SJCRH30 (cell line): ENCODE data around the gene IGFL2. TPM values are rescaled to one million over a fixed set of nuclear protein-coding genes. Genes with fewer than 3 reads are reported as not detected.
"Not testable (repeated sequence)": the region's sequence is repeated elsewhere in the genome, so short reads cannot be mapped to it uniquely, and the experiment has no call there.

Experiments used
- DNase-seq, 2 experiments: peaks; one replicate each; pipeline ENCODE4 v3.0.0-alpha.2; 2015 to 2020
- H3K27ac ChIP-seq: fragments of 250-450 bp; sonication (Bioruptor Pico); 2 replicates; pipeline ENCODE4 v1.5.1; 2020; ENCODE audit warnings: mild to moderate bottlenecking, moderate library complexity
- H3K27me3 ChIP-seq: fragments of 250-450 bp; sonication (Bioruptor Pico); 2 replicates; pipeline ENCODE4 v1.5.1; 2020; ENCODE audit warnings: mild to moderate bottlenecking, moderate library complexity
- H3K36me3 ChIP-seq: fragments of 250-450 bp; sonication (Bioruptor Pico); 2 replicates; pipeline ENCODE4 v1.5.1; 2020; ENCODE audit warnings: mild to moderate bottlenecking, moderate library complexity
- H3K4me1 ChIP-seq: fragments of 250-450 bp; sonication (Bioruptor Pico); 2 replicates; pipeline ENCODE4 v1.5.1; 2020; ENCODE audit warnings: mild to moderate bottlenecking, moderate library complexity
- H3K4me3 ChIP-seq: fragments of 250-450 bp; sonication (Bioruptor Pico); 2 replicates; pipeline ENCODE4 v1.5.1; 2020; ENCODE audit warnings: mild to moderate bottlenecking, moderate library complexity
- H3K9me3 ChIP-seq: fragments of 250-450 bp; sonication (Bioruptor Pico); replicated peaks from 2 replicates; pipeline ENCODE4 v1.5.1; 2020; ENCODE audit warnings: mild to moderate bottlenecking, moderate library complexity
- total RNA-seq: library from RNA; depleted of rRNA; stranded (reverse); fragments of >200 nt; shearing (Covaris generic); gene quantifications from 2 replicates; pipeline ENCODE4 v1.2.3, GENCODE V29; 2014; rRNA removed

The IGFL2 gene
- total RNA-seq, 1 experiment from 2014 or later: not detected

DNA sequence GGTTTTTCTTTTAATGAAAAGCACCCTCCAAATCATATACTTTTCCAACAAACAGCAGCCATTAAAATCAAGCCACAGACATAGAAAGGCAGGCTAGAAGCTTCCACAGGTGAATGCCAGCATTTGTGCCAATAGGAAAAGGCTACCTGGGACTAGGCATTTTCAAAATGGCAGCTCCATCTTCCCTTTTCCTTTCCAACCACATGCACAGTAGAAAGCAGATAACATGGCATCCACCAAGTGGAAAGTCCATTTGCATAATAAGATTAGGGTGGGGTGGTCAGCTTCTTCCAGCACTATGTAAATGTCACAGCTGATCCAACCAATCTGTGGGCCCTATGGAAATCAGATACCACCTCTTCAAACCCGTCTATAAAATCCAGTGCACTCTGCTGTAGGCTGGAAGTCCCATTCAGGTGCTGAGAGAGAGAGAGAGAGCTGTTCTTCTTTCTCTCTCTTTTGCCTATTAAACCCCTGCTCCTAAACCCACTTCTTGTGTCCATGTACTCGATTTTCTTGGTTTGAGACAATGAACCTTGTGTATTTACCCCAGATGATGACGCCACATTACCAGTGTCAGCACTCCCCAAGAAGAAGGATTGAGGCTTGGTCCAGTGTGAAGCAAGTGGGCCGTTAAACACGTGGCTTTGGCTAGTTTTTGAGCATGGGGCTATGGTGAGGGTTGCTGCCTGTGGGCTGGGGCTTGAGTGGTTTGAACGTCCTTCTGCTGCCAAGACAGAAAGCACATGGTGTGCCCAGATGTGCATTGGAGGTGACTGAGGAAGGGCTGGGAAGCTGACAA, 57.3 kb downstream of the IGFL2 start:
- H3K9me3 ChIP-seq: no peaks in the 10 kb centered on the region
- H3K4me3 ChIP-seq: no peak overlapping the region
- peaks cover 12% of the 10 kb centered on the region; the same call in 1 of the 2 replicates for H3K27me3 ChIP-seq
- no peaks in the 10 kb centered on the region for H3K4me1 ChIP-seq
- no peak for DNase-seq
- no peaks in the 10 kb centered on the region for H3K36me3 ChIP-seq
- no peak overlapping the region for H3K27ac ChIP-seq

DNA sequence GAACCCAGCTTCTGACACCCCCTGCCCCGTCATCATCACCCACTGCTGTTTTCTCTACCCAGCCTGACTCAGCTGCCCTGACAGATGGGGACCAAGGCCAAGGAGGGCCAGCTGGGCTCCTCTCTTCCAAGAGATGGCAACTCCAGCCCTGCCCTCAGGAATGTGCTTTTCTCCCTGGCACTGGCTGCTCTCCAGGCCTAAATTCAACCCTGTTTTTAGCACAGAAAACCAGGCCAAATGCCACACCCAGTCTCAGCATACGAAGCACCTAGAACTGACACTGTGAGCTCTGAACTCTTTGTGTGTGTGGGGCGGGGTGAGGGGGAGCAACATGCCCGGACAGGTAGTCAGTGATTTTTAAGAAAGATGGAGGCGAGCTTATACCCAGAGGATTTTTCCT, 58.1 kb downstream of the IGFL2 start:
- no peaks in the 10 kb centered on the region for H3K36me3 ChIP-seq
- H3K9me3 ChIP-seq: no peaks in the 10 kb centered on the region
- no peak overlapping the region for H3K27ac ChIP-seq
- no peak for DNase-seq
- no peaks in the 10 kb centered on the region for H3K4me1 ChIP-seq
- H3K27me3 ChIP-seq: peaks cover 9% of the 10 kb centered on the region; the same call in 1 of the 2 replicates
- no peak overlapping the region for H3K4me3 ChIP-seq

DNA sequence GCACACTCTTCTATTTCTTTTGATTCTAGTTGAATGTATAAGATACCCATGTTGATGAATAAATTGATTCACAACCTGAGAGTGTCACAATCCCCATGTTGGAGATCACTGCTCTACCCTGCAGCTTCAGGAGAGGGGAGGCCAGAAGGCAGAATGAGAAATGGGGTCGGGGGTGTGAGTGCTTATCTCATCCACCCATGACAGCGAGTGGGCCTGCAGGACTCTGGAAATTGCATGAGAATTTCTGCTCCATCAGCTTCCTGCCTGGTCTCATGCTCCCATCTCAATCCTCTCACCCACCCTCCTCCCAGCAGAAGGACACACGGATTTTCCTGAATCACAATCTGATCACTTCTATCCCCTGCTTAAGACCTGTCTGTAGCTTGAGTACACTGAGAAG, 58.6 kb downstream of the IGFL2 start:
- DNase-seq: no peak
- Histone ChIP-seq H3K27ac (no peak overlapping the region), H3K36me3 (no peaks in the 10 kb centered on the region), H3K9me3 (no peaks in the 10 kb centered on the region), H3K27me3 (peaks cover 5% of the 10 kb centered on the region; the same call in 1 of the 2 replicates), H3K4me1 (no peaks in the 10 kb centered on the region), H3K4me3 (no peak overlapping the region)

DNA sequence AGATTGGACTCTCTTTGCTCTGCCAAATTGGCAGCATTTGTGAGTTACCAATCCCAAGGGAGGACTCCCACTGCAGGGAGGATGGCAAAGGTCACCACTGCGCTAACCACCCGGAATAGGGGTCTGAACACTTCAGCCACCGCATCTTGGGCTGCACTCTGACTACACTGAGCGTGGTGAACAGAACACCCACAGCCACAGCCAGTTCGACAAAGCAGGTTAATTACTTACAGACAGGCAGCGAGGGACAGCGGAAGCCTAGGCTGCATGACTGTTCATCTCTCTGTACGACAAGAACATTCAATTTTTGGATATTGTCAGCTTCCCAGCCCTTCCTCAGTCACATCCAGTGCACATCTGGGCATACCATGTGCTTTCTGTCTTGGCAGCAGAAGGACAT, 59.8 kb downstream of the IGFL2 start:
- H3K27ac ChIP-seq, H3K9me3 ChIP-seq, H3K36me3 ChIP-seq, H3K4me1 ChIP-seq, H3K4me3 ChIP-seq, DNase-seq, H3K27me3 ChIP-seq: not testable (repeated sequence)

DNA sequence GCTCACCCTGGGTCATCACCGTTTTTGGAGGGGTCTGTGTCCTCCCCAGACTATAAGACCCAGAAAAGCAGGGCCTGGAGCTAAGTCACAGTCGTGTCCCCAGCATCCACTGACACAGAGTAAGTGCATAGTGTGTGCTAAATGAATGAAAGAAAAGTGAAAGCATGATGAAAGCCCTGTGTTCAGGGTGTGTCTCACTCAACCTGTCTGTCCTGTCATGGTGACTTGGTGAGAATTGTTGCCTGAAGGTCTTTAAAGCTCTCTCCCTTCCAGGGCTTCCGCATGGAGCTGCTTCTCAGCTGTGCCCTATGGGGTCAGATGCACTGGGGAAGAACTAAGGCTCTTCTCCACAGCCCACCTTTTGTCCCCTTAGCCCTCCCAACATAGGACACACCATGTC, 61.0 kb downstream of the IGFL2 start:
- Histone ChIP-seq H3K9me3 (no peaks in the 10 kb centered on the region), H3K27me3 (peaks cover 3% of the 10 kb centered on the region; the same call in 1 of the 2 replicates), H3K4me1 (no peaks in the 10 kb centered on the region), H3K36me3 (no peaks in the 10 kb centered on the region), H3K4me3 (no peak overlapping the region), H3K27ac (no peak overlapping the region)
- no peak for DNase-seq

DNA sequence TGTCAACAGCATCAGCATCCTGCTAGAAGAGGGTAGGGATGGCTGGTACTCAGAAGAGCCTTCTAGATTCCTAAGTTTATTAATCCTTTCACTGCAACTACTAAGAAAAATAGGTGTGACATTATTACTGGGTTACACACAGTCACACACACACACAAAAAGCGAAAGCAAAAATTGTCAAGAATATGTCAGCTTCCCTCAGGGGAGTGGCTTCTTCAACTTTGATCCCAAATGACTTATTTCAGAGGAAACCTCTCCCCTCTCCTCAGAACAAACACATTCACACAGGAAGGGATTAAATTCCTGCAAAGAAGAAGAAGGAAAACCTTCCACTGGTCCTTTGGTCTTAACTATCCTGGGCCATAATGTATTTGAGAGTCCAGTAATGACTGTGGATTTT, 61.4 kb downstream of the IGFL2 start:
- H3K9me3 ChIP-seq: no peaks in the 10 kb centered on the region
- DNase-seq: no peak
- no peaks in the 10 kb centered on the region for H3K36me3 ChIP-seq
- no peaks in the 10 kb centered on the region for H3K4me1 ChIP-seq
- H3K27ac ChIP-seq: no peak overlapping the region
- peaks cover 3% of the 10 kb centered on the region; the same call in 1 of the 2 replicates for H3K27me3 ChIP-seq
- H3K4me3 ChIP-seq: no peak overlapping the region

DNA sequence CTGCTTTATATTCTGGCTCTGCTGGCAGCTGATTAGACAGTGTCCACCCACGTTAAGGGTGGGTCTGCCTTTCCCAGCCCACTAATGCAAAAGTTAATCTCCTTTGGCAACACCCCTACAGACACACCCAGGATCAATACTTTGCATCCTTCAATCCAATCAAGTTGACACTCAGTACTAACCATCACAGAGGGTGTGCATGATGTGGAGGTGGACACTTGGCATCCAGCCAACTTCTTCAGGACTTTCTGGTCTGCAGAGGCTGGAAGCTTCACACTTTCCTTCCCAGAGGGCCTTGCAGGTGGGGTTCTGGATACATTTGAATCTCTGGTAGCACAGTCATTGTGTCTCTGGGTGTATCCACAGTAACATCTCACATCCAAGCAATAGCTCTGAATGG, 62.6 kb downstream of the IGFL2 start:
- peaks cover 3% of the 10 kb centered on the region; the same call in 1 of the 2 replicates for H3K27me3 ChIP-seq
- no peak overlapping the region for H3K4me3 ChIP-seq
- no peaks in the 10 kb centered on the region for H3K9me3 ChIP-seq
- DNase-seq: no peak
- H3K4me1 ChIP-seq: no peaks in the 10 kb centered on the region
- no peak overlapping the region for H3K27ac ChIP-seq
- no peaks in the 10 kb centered on the region for H3K36me3 ChIP-seq

Other genes starting within 250 kb of the IGFL2 start
- gene MYPOP, start 245.6 kb upstream of the IGFL2 start, total RNA-seq: 1.8 and 2.5 TPM in 2 replicates
- not detected in 2 replicates for gene NANOS2, start 233.5 kb upstream of the IGFL2 start, total RNA-seq
- 0.02 TPM in 1 of 2 replicates, not detected in the other for gene NOVA2, start 174.4 kb upstream of the IGFL2 start, total RNA-seq
- gene CCDC61, start 152.8 kb upstream of the IGFL2 start, total RNA-seq: 3.0 and 4.0 TPM in 2 replicates
- not detected in 2 replicates for gene PGLYRP1, start 125.2 kb upstream of the IGFL2 start, total RNA-seq
- gene IGFL4, start 107.2 kb upstream of the IGFL2 start, total RNA-seq: not detected in 2 replicates
- gene IGFL3, start 23.6 kb upstream of the IGFL2 start, total RNA-seq: not detected in 2 replicates
- not detected in 2 replicates for gene IGFL1, start 81.5 kb downstream of the IGFL2 start, total RNA-seq
- 2.0 and 4.8 TPM in 2 replicates for gene HIF3A, start 148.8 kb downstream of the IGFL2 start, total RNA-seq
- gene PPP5C, start 198.8 kb downstream of the IGFL2 start, total RNA-seq: 97.7 and 98.1 TPM in 2 replicates